GM18861 (cell line): ENCODE data around the gene CHIT1.

Experiments used
- ATAC-seq: cut with Tn5 transposase; IDR thresholded peaks from one replicate; pipeline ENCODE4 v1.9.1; 2021; ENCODE audit not compliant: unreplicated experiment

The CHIT1 gene

DNA sequence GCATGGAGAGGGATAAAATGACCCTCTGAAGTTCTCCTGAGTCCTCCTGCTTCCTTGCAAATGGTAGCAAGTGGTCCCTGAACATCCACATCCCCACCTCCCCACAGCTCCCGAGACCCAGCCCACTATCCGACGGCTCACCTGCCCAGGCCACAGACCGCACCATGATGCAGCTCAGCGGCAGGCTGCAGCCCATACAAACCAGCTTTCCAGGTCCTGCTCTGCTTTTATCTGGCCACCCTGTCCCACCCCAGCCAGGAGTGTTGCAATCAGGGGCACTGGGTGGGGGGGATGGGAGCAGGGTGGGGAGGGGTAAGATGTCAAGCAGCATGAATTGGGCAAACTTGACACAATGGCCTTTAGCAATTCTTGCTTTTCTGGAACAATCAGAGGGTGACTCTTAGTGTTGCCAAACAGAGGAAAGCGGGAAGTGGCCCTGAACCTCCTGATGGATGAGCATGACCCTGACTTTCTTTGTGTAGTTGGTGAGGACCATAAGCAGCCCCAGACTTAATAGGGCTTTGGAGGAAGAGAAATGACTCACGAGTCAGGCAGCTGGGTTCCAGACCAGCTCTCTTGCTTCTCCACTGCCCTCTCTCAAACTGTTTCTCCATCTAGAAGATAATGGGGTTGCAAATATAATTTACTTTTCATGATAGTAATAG, at the start of gene CHIT1:
TSS of gene CHIT1 (minus strand) at position 203 of the 665 bp plus-strand sequence. CDS start at position 166, 37 bp downstream.
- no peak for ATAC-seq

DNA sequence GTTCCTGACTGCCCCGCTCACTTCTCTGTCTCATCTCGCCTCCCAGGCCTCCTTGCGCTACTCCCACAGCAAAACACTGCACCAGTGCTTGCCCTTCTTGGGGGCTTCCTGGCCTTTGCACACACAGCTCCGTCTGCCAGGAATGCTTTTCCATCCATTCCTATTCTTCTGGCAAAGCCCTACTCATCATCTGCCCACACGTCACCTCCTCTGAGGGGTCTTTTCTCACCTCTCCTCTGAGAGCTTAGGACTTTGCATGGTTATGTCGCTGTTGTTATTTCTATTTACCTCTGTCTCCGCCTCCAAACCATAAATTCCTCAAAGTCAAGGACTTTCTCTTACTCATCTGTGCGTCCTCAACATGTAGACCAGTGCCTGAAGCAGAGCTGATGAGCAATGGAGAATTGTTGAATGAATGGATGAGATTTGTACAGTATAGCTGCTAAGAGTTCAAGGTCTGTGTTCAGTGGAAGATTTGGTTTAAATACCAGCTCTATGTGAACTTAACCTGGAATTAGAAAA, 49.5 kb upstream of the CHIT1 start:
- ATAC-seq, result no peak

DNA sequence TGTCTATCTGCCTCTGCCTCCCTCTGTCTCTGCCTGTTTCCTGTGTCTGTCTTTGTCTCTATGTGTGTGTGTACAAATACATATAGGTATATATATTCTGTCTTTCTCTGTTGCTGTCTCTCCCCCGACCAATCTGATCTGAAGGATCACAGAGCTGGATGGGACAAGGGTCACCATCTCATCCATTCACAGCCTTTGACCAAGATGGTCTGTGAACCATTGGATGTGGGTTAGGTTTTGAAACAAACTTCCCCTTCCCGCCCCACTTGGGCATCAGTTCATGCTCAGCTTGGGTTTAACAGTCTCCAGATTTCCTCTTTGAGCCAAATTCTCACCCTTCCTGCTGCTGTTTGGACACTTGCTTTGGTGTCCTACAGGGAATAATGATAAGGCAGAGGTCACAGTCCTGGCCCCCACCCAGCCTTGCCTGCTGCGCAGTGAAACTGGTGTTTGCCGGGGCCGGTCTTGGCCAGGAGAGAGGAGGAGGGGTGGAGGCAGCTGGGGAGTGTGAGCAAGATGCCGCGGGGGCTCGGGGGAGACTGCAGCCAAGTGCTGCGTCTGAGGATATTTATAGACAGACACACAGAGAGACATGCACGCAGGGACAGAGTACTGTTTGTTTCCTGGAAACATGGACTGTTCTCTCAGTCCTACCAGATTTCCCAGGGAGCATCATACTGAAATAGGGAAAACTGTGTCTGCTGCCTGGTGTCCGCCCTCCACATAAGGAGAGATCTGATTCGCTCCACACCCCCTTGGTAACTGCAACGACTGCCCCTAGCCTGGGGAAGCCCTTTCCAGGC, 48.8 kb upstream of the CHIT1 start:
- no peak for ATAC-seq

DNA sequence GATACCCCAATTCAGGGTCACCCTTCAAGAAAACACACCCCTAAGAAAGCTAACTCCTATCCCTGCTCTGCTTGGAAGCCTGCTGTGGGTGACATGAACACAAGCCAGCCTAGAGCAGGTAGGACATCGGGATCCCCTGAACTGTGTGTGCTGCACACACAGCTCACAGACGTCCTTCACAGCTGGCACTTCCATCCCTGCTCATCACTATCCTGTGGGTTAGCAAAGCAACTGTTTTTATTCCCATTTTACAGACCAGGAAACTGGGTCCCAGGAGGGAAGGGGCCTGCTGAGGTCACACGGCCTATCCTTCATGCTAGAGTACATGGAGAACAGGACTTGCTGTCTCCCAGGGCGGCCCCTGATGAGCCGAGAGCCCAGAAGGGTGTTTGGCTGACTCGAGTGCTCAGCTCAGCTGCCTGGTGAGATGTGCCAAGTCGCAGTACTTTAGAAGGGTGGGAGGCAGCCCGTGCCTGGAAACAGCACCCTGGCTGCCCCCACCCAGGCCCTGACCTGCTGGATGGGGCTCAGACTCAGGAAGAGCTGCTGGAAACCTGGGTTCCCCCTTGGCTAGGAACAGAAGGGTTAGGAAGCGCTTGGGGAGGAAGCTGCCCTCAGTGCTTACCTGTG, 47.6 kb upstream of the CHIT1 start:
- no peak for ATAC-seq

DNA sequence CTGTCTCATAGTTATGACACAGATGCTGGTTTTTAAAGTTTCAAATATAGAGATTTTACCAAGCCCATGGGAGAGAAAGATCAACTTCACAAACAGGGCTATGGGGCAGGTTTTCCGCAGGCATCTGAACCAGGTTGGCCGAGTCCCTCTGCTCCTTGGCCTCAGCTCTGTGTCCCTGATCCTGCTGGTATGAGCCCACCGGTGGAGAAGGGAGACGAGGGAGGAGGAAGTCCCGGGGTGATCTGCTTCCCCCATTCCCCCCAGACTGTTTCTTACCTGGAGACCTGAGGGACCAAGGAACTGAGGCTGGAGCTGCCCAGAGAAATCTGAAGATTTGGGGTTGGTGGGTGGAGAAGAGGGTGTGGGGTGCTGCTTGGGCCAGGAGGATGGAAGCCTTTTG, 46.9 kb upstream of the CHIT1 start:
- ATAC-seq, result no peak

DNA sequence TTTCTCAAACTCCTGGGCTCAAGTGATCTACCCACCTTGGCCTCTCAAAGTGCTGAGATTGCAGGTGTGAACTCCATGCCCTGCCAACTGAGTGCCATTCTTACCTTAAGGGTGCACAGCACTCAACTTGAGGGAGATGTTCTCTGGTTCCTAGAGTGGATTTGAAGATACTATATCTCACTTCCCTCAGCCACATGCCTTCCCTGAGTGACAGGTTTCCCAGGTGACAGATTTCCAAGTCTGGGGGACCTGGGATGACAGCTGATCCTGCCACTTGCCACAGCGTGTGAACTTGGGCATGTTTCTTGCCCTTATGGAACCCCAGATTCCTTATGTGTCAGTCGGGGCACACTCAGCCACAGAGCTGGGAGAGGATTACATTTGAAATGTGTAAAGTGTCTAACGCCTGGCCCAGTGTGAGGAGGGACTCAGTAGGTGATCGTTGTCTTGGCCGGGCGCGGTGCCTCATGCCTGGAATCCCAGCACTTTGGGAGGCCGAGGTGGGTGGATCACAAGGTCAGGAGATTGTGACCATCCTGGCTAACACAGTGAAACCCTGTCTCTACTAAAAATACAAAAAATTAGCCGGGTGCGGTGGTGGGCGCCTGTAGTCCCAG, 46.3 kb upstream of the CHIT1 start:
- no peak for ATAC-seq

DNA sequence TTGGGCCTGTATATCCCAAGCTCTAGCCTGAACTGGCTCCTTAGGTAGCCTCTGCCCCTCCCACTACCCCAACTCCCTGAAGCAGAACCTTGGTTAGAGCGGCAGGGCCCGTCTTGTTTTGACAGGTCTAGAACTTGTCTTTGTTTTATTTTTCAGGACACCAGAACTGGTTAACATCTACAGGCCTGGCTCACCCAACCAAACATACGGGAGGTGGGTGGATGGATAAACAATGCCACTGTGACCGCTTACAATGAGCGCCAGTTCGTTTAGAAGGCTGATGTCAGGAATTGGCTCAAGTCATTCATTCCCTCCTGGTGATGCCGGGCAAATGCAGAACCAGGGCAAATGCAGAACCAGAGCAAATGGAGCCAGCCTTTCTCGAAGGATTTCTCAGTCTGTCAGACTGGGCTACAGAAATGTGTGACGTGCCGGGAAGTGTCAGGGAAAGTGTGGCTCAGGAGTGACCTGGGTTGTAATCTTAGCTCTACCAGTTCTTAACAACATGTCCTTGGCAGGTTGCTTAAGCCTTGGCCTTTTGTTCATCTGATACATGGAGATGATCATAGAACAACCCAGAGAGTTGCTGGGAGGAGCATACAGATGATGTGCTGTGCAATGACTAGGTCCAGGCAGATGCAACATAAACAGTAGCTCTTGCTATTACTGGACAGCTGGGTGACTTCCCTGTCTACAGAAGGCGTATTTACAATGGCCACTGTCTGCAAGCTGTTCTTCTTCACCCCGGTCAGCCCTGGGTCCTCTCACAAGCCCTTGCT, 45.3 kb upstream of the CHIT1 start:
- no peak for ATAC-seq

DNA sequence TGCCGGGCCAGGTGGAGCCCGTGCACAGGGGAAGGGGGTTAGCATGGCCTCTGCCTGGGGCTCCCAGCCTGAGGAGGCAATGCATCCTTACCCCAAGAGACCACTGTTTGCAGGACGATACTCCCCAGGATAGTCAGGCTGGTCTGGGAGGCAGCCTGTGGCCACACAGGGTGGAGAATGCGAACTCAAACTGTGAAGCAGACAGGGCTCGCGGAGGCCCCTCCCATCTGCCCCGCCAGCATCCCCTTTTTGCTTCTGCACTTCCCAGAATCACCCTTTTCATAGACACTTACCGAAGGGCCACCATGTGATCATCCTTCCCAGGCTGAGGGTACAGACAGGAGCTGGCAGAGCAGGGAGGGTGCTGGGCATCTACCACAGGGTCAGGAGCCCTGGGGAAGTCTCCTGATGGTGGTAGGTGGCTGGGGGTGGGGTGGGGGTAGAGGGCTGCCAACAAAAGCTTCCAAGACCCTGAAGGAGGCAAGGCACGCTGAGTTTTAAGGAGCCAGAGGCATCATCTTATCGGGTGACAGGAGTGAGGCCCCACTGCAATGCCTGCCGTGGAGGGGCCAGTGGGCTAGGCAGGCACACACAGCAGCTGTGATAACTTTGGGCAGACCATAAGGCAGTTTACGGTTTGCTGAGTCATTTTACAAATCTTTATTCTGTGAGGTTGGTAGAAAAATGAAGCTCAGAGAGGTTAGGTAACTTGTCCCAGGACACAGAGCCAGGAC, 44.6 kb upstream of the CHIT1 start:
- no peak for ATAC-seq

DNA sequence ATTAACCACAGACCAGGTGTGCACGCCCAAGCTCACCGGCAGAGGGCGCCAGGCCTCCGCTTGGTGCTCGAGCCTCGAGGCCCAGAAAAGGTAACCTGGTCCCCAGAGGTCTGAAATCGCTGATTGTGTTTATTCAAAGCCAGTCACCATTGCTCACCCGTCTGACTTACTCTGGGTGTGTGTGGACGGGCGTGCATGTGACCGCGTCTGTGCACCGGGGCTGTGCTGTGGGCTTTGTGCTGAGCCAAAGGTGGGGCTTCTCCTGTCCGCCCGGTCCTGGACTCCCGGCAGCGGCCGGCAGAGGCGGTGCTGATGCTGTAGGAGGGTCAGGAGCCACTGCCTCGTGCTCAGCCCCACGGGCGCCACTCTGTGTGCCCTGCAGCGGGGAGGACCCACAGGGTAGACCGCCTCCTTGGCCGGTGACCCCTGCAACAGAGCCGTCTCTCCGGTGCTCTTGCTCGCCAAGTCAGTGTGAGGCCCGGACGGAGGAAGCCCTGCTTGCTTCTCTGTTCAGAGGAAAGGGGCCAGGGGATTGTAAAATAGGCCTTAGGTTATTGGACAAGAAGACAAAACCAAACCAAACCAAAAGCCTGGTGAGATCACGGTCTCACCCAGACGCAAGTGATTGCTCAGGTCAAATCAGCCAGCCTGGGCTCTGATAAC, 43.9 kb upstream of the CHIT1 start:
- ATAC-seq, result peak; percentile 41

DNA sequence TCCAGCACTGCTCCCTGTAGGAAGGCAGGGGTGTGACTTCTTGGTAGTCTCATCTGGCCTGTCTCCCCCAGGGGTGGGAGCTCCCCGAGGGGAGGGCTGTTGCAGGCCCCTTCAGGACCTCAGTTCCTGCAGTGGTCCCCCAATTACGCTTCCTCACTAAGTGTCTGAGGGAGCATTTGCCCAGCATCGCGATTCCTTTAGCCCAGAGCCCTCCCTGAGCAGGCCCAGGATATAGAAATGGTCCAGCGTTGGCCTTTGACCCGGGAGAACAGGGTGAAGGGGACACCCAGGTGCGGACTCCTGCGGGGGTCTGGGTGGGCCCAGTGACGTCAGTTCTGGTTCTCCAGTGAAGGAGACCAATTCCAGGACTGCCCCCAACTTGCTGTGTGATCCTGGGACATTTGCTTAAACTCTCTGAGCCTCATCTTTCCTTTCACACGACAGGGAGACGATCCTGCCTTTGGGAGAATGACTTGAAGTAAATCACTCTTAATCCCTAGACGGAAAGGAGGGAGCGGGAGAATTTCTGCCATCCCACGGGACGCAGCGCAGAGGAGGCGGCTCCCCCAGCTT, 43.2 kb upstream of the CHIT1 start:
- ATAC-seq, result no peak

DNA sequence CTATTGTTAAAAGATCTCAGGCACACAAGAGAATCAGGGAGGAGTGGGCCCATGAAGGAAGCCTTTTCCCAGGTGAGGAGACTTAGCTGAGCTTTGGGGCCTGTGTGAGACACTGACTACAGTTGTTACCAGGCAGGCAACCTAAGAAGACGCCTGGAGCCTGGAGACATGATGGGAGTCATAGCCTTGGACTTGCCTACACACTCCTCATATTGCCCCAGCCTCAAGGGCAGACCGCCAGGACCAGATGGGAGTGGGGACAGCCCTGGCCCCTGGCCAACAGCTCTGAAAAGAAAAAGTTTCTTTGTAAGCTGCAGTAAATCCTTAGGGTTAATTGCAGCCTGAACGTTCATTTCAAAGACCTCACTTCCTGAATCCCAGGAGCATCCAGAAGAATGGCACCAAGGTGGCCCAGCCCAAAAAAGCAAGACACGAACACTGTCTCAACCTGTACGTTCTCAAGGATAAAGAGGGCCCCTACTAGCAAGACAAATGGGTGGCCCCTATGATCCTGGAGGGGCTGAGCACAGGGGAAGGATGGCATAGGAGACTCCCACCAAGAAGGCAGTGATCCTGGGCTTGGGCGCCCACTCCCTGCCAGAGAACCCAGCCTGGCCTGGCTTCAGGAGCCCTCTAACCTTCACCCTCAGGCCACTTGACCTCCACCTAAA, 42.6 kb upstream of the CHIT1 start:
- ATAC-seq, result no peak

DNA sequence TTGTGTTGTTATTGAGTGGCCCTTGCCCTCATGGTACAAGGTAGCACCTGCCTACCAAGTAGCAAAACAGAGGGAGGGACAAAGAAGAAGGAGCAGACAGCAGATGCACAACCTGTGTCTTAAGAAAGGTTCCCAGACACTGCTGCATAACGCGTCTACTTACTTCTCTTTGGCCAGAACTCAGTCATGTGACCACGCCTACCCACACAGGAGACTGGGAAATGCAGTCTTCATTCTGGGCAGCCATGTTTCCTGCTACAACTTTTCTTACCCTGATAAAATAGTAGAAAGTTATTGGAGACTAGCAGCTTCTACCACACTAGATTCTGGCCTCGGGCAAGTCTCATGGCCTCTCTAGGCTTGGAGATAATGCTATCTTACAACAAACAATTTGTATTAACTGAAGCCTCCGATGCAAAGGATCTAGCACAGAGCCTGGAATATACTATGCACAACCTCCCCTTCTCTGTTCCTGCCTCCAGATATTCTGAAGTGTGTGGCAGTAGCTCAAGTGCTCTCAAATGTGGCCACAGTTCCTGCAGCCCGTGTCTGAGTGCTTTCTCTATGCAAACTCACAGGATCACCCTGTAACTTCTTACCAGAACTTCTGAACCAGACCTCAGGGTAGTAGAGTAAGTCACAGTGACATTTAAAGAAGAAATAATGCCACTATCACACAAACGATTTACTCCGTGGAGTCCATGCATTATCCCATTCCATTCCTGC, 41.7 kb upstream of the CHIT1 start:
- ATAC-seq, result no peak

DNA sequence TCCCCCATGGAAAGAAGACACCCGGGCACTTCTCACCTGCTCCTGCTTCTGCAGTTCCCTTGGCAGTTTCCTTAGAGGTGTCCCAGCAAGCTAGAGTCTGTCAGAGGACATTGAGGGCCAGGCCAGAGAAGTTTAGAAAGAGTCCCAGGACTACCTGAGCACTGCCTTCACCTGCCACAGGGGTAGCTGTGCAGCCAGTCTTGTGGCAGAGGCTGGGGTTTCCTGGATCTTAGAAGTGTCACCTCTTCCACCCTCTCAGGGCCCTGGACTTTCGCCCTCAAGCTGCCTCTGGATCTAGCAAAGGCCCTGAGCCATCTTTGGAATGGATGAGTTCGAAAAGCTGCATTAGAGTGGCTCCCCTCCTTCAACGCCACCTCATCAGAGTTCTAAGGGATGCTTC, 41.0 kb upstream of the CHIT1 start:
- ATAC-seq, result no peak

DNA sequence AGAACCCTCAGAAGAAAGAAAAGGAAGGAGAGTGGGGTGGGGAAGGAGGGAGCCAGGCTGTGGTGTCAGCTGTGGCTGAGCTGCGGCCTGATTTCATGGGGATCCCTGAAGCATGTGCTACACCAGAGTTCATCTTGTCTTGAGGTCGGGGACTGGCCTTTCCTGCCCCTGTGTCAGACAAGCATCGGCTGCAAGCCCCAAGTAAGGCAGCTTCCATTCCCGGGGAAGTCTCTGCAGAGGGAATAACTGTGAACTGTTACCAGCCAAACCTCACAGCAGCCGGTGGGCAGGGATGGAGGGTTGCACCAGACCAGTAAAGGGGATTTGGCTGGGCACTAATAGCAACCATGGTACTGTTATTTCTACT, 40.2 kb upstream of the CHIT1 start:
- ATAC-seq, result no peak

DNA sequence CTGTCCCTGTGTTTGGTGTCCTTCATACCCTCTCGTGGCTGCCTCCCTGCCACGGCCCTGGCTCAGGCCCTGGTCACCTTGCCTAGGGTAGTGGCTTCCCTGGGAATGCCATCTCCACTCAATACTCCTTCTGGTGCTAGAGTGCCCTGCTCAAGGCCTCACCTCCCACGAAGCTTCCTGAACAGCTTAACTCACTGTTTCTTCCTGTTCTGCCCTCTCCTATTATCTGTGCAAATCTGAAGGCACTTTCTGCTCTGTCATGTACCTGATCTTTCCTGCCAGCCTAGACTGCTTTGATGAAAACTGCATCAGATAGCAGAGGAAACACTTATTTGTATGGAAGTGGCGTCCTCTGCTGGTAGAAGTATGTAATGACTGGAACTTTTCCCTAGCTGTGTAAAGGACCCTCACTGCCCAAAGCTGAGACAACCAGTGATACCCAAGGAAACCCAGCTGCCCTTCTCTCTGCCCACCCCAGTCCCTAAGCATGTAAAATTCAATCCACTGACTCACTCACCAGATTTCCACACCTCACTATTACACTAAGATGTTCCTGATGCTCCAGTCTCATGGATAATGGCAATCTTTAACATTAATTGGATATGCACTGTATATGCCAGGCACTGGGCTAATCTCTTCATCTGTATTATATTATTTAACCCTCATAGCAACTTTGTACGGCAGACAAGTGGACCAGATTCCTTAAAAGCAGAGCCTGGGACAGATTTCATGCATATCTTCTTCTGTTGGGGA, 39.6 kb upstream of the CHIT1 start:
- no peak for ATAC-seq

DNA sequence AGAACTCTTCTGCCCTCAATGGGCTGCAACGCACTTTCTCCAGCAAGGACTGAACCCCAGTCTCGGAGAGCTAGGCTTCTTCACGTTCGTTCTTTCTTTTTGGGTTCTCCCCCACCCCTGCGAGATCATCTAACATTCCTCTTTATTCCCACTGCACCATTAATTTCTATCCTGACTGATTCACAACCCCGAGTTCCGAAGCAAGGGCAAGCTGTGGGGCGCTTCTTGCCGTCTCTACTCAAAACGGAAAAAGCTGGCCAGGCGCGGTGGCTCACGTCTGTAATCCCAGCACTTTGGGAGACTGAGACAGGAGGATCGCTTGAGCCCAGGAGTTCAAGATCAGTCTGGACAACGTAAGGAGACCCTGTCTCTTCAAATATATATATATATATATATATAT, 38.4 kb upstream of the CHIT1 start:
- no peak for ATAC-seq

DNA sequence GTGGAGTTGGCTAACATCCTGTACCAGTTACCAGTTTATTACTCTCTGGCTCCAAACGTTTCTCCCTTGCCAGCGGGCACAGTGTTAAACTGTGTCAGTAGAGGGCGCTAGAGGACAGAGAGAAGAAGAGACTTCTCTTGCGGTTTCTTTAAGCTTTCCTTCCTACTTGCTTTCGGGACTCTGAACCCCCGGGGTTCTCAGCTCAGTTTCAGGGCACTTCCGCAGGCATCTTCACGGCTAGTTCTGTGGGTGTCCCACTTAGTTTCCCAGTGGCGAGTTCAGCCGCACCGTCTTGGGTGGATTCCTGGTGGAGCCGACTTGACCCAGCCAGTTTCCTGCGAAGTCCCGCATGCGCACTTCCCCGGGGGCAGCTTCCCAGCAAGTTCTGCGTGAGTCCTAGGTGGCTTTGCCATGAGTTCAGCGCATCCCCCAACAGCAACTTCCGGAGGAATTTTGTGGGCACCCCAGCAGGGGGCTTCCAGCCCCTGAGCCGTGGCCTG, 37.9 kb upstream of the CHIT1 start:
- ATAC-seq, result peak; percentile 49
